SK-N-SH (cell line): ENCODE data around the gene FXYD7. TPM values are rescaled to one million over a fixed set of nuclear protein-coding genes. Genes with fewer than 3 reads are reported as not detected.

Experiments
- CTCF ChIA-PET: fragments of 300-600, 350-600 bp; formaldehyde crosslinking; extraction: SDS; loops from one replicate; lab custom pipeline; 2021; lab: Yijun Ruan, JAX
- POLR2A ChIA-PET: fragments of 350-600 bp; sonication (Branson Sonifier 250); formaldehyde crosslinking; extraction: SDS; loops from one replicate; lab custom pipeline; 2020; ENCODE audit warnings: antibody characterized with exemption, inconsistent platforms; lab: Yijun Ruan, JAX
- DNase-seq: peaks from one replicate; pipeline ENCODE4 v3.0.0; 2012
- H2AFZ ChIP-seq: fragments of 200-600 bp; sonication (generic); 2 replicates; pipeline ENCODE4 v1.8.1; 2016; ENCODE audit warnings: antibody characterized with exemption, mild to moderate bottlenecking, low read depth
- H3F3A ChIP-seq: fragments of 200-600 bp; sonication (generic); replicated peaks from 2 replicates; pipeline ENCODE3; 2016; ENCODE audit warnings: antibody characterized with exemption, mild to moderate bottlenecking; ENCODE audit not compliant: insufficient read depth
- H3K27ac ChIP-seq, 2 experiments: fragments of 200-500 bp in 1 of 2; fragments of 200-600 bp in 1 of 2; sonication (Bioruptor generic) in 1 of 2; sonication (generic), shearing (Covaris generic) in 1 of 2; 2 replicates each; pipeline versions ENCODE4 v1.5.1 to v1.6.1; 2014 to 2016; ENCODE audit warnings: low read depth in 2 of 2, inconsistent platforms in 1 of 2, low read length in 1 of 2, mild to moderate bottlenecking in 1 of 2, mixed read lengths in 1 of 2
- H3K27me3 ChIP-seq: fragments of 200-600 bp; sonication (generic), shearing (Covaris generic); 2 replicates; pipeline ENCODE4 v1.6.1; 2016; ENCODE audit warnings: mixed run types; ENCODE audit not compliant: insufficient read depth
- H3K36me3 ChIP-seq, 2 experiments: fragments of 200-500 bp in 1 of 2; fragments of 200-600 bp in 1 of 2; sonication (Bioruptor generic) in 1 of 2; sonication (generic) in 1 of 2; replicated peaks in 1 of 2; 2 replicates each; pipeline versions ENCODE3 to v1.5.1; 2014 to 2016; ENCODE audit warnings: low read length in 1 of 2, mild to moderate bottlenecking in 1 of 2; ENCODE audit not compliant: insufficient read depth in 2 of 2, control insufficient read depth in 1 of 2
- H3K4me1 ChIP-seq, 2 experiments: fragments of 200-500 bp in 1 of 2; fragments of 200-600 bp in 1 of 2; sonication (Bioruptor generic) in 1 of 2; sonication (generic), shearing (Covaris generic) in 1 of 2; 2 replicates each; pipeline versions ENCODE4 v1.5.1 to v1.6.1; 2014 to 2016; ENCODE audit warnings: low read depth in 1 of 2, low read length in 1 of 2, mixed run types in 1 of 2; ENCODE audit not compliant: insufficient read depth in 2 of 2, control insufficient read depth in 1 of 2
- H3K4me2 ChIP-seq: fragments of 200-600 bp; sonication (generic), shearing (Covaris generic); 2 replicates; pipeline ENCODE4 v1.6.1; 2017; ENCODE audit warnings: mixed run types
- H3K4me3 ChIP-seq, 2 experiments: fragments of 200-500 bp in 1 of 2; fragments of 200-600 bp in 1 of 2; sonication (Bioruptor generic) in 1 of 2; sonication (generic), shearing (Covaris generic) in 1 of 2; 2 replicates each; pipeline versions ENCODE4 v1.5.1 to v1.8.1; 2014 to 2016; ENCODE audit warnings: low read depth in 2 of 2, inconsistent platforms in 1 of 2, low read length in 1 of 2, mild to moderate bottlenecking in 1 of 2, mixed read lengths in 1 of 2, moderate library complexity in 1 of 2
- H3K79me2 ChIP-seq: fragments of 200-600 bp; sonication (generic); 2 replicates; pipeline ENCODE4 v1.8.1; 2017; ENCODE audit warnings: mild to moderate bottlenecking; ENCODE audit not compliant: insufficient read depth
- H3K9ac ChIP-seq: fragments of 200-600 bp; sonication (generic); 2 replicates; pipeline ENCODE4 v1.6.1; 2017; ENCODE audit warnings: mixed run types
- H3K9me2 ChIP-seq: fragments of 200-600 bp; sonication (generic); 2 replicates; pipeline ENCODE4 v1.6.1; 2017; ENCODE audit warnings: mixed run types
- H3K9me3 ChIP-seq: fragments of 200-600 bp; sonication (generic); 2 replicates; pipeline ENCODE4 v1.6.1; 2017; ENCODE audit warnings: mixed run types, mild to moderate bottlenecking, moderate library complexity
- H4K20me1 ChIP-seq: fragments of 200-600 bp; sonication (generic); 2 replicates; pipeline ENCODE4 v1.6.1; 2017; ENCODE audit warnings: mild to moderate bottlenecking, mixed run types; ENCODE audit not compliant: insufficient read depth
- ELF1 ChIP-seq: IDR thresholded peaks from 2 replicates; pipeline ENCODE4 v1.4.0; 2012
- FOSL2 ChIP-seq: IDR thresholded peaks from 2 replicates; pipeline ENCODE4 v1.4.0; 2012; ENCODE audit warnings: low read depth, mild to moderate bottlenecking, moderate library complexity, borderline replicate concordance
- FOXJ3 ChIP-seq: sonication (generic); formaldehyde crosslinking; IDR thresholded peaks from 2 replicates; pipeline ENCODE4 v1.5.1; 2020; ENCODE audit warnings: mild to moderate bottlenecking, missing genetic modification reagents
- FOXM1 ChIP-seq: IDR thresholded peaks from 2 replicates; pipeline ENCODE4 v1.4.0; 2012; ENCODE audit warnings: low read depth, mild to moderate bottlenecking
- GABPA ChIP-seq: IDR thresholded peaks from 2 replicates; pipeline ENCODE4 v1.4.0; 2012; ENCODE audit warnings: low read depth, mild to moderate bottlenecking
- GATA2 ChIP-seq: sonication (generic); formaldehyde crosslinking; IDR thresholded peaks from 2 replicates; pipeline ENCODE4 v1.5.0; 2020; ENCODE audit warnings: mild to moderate bottlenecking, missing genetic modification reagents
- JUND ChIP-seq: IDR thresholded peaks from 2 replicates; pipeline ENCODE4 v1.4.0; 2012
- MEF2A ChIP-seq: IDR thresholded peaks from 2 replicates; pipeline ENCODE4 v1.4.0; 2012; ENCODE audit warnings: low read depth, borderline replicate concordance
- MXI1 ChIP-seq: IDR thresholded peaks from 2 replicates; pipeline ENCODE4 v1.6.1; 2012; ENCODE audit warnings: mild to moderate bottlenecking, low read depth, low read length, improper control_type of control experiment
- NRF1 ChIP-seq: IDR thresholded peaks from 2 replicates; pipeline ENCODE4 v1.6.1; 2012; ENCODE audit warnings: low read depth, mild to moderate bottlenecking, low read length
- PBX3 ChIP-seq: IDR thresholded peaks from 2 replicates; pipeline ENCODE4; 2012
- RAD21 ChIP-seq: IDR thresholded peaks from 2 replicates; pipeline ENCODE4 v1.6.1; 2012; ENCODE audit warnings: mild to moderate bottlenecking, low read length
- REST ChIP-seq: IDR thresholded peaks from 2 replicates; pipeline ENCODE4 v1.6.1; 2012; ENCODE audit warnings: mild to moderate bottlenecking, low read depth, low read length, moderate library complexity
- RXRA ChIP-seq: IDR thresholded peaks from 2 replicates; pipeline ENCODE4 v1.4.0; 2012; ENCODE audit warnings: low read depth, mild to moderate bottlenecking, borderline replicate concordance
- TAF1 ChIP-seq: IDR thresholded peaks from 2 replicates; pipeline ENCODE4 v1.6.1; 2012; ENCODE audit warnings: low read depth, mild to moderate bottlenecking, low read length, moderate library complexity, borderline replicate concordance
- TCF12 ChIP-seq: IDR thresholded peaks from 2 replicates; pipeline ENCODE4 v1.4.0; 2012
- ZBTB33 ChIP-seq: IDR thresholded peaks from 2 replicates; pipeline ENCODE4 v1.4.0; 2012; ENCODE audit warnings: low read depth, borderline replicate concordance
- WGBS: methylation state at CpG from one replicate; pipeline ENCODE4 v1.1.6; 2017; ENCODE audit warnings: low lambda C conversion rate; 5-methylcytosine and 5-hydroxymethylcytosine counted together
- polyA plus RNA-seq, 3 experiments: library from polyadenylated mRNA; depleted of rRNA; stranded (reverse); fragments of >200 nt; gene quantifications; 2 replicates each; pipeline ENCODE4 v1.2.3, GENCODE V29; 2012

FXYD7 gene
- polyA plus RNA-seq, 1 of the 3 experiments (the other 2 are of a cell fraction), result 0.44 TPM

DNA sequence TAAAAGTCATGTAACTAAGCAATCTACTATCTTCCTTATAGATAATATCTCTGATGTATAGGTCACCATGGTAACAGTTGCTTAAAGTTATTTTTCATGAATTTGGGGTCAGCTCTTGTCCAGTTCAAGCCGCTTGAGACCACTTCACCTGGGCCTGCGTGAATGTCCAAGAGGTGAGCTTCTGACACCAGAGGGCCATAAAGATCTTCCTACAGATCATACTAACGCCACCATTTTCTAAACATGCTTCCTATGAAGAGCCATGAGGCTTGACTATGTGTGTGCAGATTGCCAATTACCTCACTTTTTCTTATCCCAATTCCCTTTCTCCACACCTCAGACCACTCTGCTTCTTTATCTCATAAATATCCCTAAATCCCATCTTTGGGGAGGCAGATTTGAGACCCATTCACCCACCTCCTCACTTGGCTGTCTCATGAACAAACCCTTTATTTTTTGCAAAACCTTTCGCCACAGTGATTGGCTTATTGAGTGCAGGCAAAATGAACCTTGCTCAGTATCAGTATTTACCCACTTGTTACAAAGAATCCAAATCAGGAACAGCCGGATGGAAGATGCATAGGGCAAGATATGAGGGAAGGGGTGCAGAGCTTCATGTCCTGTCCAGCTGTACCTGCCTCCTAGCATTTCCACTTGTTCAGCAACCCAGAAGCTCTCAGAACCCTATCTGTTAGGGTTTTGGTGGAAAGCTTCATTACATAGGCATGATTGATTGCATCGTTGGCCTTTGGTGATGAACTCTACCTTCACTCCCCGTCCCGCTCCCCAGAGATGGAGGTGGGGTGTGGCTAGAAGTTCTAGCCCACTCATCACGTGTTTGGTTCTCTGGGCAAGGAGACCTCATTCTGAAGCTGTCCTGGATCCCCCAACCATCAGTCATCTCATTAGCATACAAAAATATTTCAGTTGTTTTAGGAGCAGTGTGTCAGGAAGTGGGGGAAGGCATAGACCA lies 51.2 kb downstream of the FXYD7 start:
- CTCF ChIA-PET, result no interaction called here
- Histone ChIP-seq H3K4me2 (no peak overlapping the region), H3K27me3 (peaks cover 21% of the 10 kb centered on the region; the same call in 1 of the 2 replicates), H3K9me2 (no peaks in the 10 kb centered on the region), H3K36me3 (no peaks in the 10 kb centered on the region), H2AFZ (no peak overlapping the region), H4K20me1 (no peaks in the 10 kb centered on the region), H3K27ac (no peak overlapping the region), H3F3A (no peaks in the 10 kb centered on the region), H3K4me1 (no peaks in the 10 kb centered on the region)
- 18% methylated on average over 8 of the region's 9 CpGs for WGBS
- POLR2A ChIA-PET, result no interaction called here
- no peak for TF ChIP-seq NRF1
- no peak for TF ChIP-seq JUND
- no peak for TF ChIP-seq TAF1
- no peak for TF ChIP-seq ELF1
- TF ChIP-seq ZBTB33, result no peak
- no peak for TF ChIP-seq GABPA
- TF ChIP-seq FOXJ3, result no peak
- TF ChIP-seq RXRA, result no peak
- no peak for TF ChIP-seq TCF12
- TF ChIP-seq RAD21, result no peak
- TF ChIP-seq REST, result no peak
- TF ChIP-seq GATA2 (CRISPR knock-in tag), result no peak
- no peak for TF ChIP-seq PBX3
- TF ChIP-seq FOSL2, result no peak
- no peak for TF ChIP-seq MEF2A
- no peak for TF ChIP-seq MXI1
- TF ChIP-seq FOXM1, result no peak
- TF ChIP-seq, all 33 proteins: peak for 0
- Histone ChIP-seq H3K4me3 (no peak overlapping the region), H3K79me2 (no peaks in the 10 kb centered on the region), H3K9ac (no peak overlapping the region), H3K9me3 (no peaks in the 10 kb centered on the region; the same call in 1 of the 2 replicates)
- no peak for DNase-seq
